PC-3 (cell line): ENCODE data around the gene PLPPR1. TPM values are rescaled to one million over a fixed set of nuclear protein-coding genes. Genes with fewer than 3 reads are reported as not detected.
"Not testable (repeated sequence)": the region's sequence is repeated elsewhere in the genome, so short reads cannot be mapped to it uniquely, and the experiment has no call there.

Experiments used
- ATAC-seq: fragments of 200-7000 bp; cut with Tn5 transposase; 2 replicates; pipeline ENCODE4 v1.9.1; 2020; ENCODE audit warnings: mild to moderate bottlenecking, moderate library complexity
- BruUV-seq: library from RNA; stranded (reverse); fragments of 400-500 nt; replicated peaks from 2 replicates; lab custom pipeline; 2021; lab: Mats Ljungman, UMichigan
- CTCF ChIA-PET: fragments of 300-600 bp; sonication (Branson Sonifier 250); formaldehyde crosslinking; loops from one replicate; lab custom pipeline; 2022; ENCODE audit warnings: antibody characterized with exemption; lab: Charles Lee
- POLR2A ChIA-PET: fragments of 300-600 bp; sonication (Branson Sonifier 250); formaldehyde crosslinking; loops from one replicate; lab custom pipeline; 2022; ENCODE audit warnings: antibody characterized with exemption; ENCODE audit not compliant: unreplicated experiment; lab: Charles Lee
- DNase-seq: peaks from one replicate; pipeline ENCODE4 v3.0.0-alpha.2; 2015
- H2AFZ ChIP-seq: fragments of 300-600 bp; sonication (generic); 2 replicates; pipeline ENCODE4 v1.6.0; 2016; ENCODE audit warnings: antibody characterized with exemption, low read length
- H3F3A ChIP-seq: fragments of 300-600 bp; sonication (generic); one replicate; pipeline ENCODE4 v1.6.0; 2017; ENCODE audit warnings: antibody characterized with exemption, low read length, control low read depth, mild to moderate bottlenecking; ENCODE audit not compliant: unreplicated experiment
- H3K27ac ChIP-seq: fragments of 300-600 bp; sonication (generic); 2 replicates; pipeline ENCODE4 v1.5.1; 2016; ENCODE audit warnings: mild to moderate bottlenecking, low read length
- H3K27me3 ChIP-seq: fragments of 300-600 bp; sonication (generic); 2 replicates; pipeline ENCODE4 v1.6.1; 2016; ENCODE audit warnings: low read length, mixed read lengths
- H3K36me3 ChIP-seq: fragments of 300-600 bp; sonication (generic); 2 replicates; pipeline ENCODE4 v1.6.1; 2016; ENCODE audit warnings: low read depth, mixed run types, low read length, mixed read lengths
- H3K4me1 ChIP-seq: fragments of 300-600 bp; sonication (generic); 2 replicates; pipeline ENCODE4 v1.5.1; 2016; ENCODE audit warnings: low read length; ENCODE audit not compliant: insufficient read depth
- H3K4me2 ChIP-seq: fragments of 300-600 bp; sonication (generic); 2 replicates; pipeline ENCODE4 v1.6.0; 2016; ENCODE audit warnings: low read length
- H3K4me3 ChIP-seq: fragments of 300-600 bp; sonication (generic); 2 replicates; pipeline ENCODE4 v1.5.1; 2016; ENCODE audit warnings: mild to moderate bottlenecking, low read length, mixed read lengths
- H3K79me2 ChIP-seq: fragments of 300-600 bp; sonication (generic); 2 replicates; pipeline ENCODE4 v1.6.1; 2017; ENCODE audit warnings: low read length, mixed read lengths
- H3K9ac ChIP-seq: fragments of 300-600 bp; sonication (generic); 2 replicates; pipeline ENCODE4 v1.6.0; 2016; ENCODE audit warnings: mild to moderate bottlenecking, low read length
- H3K9me2 ChIP-seq: fragments of 300-600 bp; sonication (generic); replicated peaks from 2 replicates; pipeline ENCODE4 v1.6.1; 2016; ENCODE audit warnings: mixed run types, low read length, mixed read lengths
- H3K9me3 ChIP-seq: fragments of 300-600 bp; sonication (generic); 2 replicates; pipeline ENCODE4 v1.6.1; 2016; ENCODE audit warnings: low read length, mixed read lengths
- H4K20me1 ChIP-seq: fragments of 300-600 bp; sonication (generic); 2 replicates; pipeline ENCODE4 v1.6.1; 2016; ENCODE audit warnings: low read length, mixed read lengths
- CTCF ChIP-seq: fragments of 300-600 bp; sonication (generic); conservative IDR thresholded peaks from 2 replicates; pipeline ENCODE4 v1.5.1; 2017; ENCODE audit warnings: antibody characterized with exemption, low read depth, mild to moderate bottlenecking, low read length
- EZH2 ChIP-seq: fragments of 300-600 bp; sonication (generic); IDR thresholded peaks from one replicate; pipeline ENCODE4 v1.6.1; 2017; ENCODE audit warnings: antibody characterized with exemption, mild to moderate bottlenecking, low read length; ENCODE audit not compliant: unreplicated experiment
- EZH2phosphoT487 ChIP-seq: fragments of 300-600 bp; sonication (generic); IDR thresholded peaks from 2 replicates; pipeline ENCODE4 v1.6.1; 2018; ENCODE audit warnings: mild to moderate bottlenecking, antibody characterized with exemption, low read length, borderline replicate concordance
- intact Hi-C: fragments of 100-400 bp; cut with micrococcal nuclease; formaldehyde crosslinking; loops from 2 replicates; pipeline ENCODE4 v1.9.0; 2023
- total RNA-seq: library from RNA; depleted of rRNA; stranded (reverse); fragments of >200 nt; gene quantifications from 2 replicates; pipeline ENCODE4 v1.2.3, GENCODE V29; 2014

Gene PLPPR1
- total RNA-seq, 1 experiment from 2014 or later: not detected

GRCh38 chr9:101126556-101126955 lies 98.0 kb downstream of the PLPPR1 start:
- BruUV-seq: no TSS peak
- Histone ChIP-seq H3K9me3 (no peaks in the 10 kb centered on the region), H3K9me2 (no peaks in the 10 kb centered on the region), H4K20me1 (no peaks in the 10 kb centered on the region), H3K4me2 (no peak overlapping the region), H3F3A (no peaks in the 10 kb centered on the region), H3K4me3 (no peak overlapping the region), H2AFZ (no peak overlapping the region), H3K9ac (no peak overlapping the region), H3K79me2 (no peaks in the 10 kb centered on the region), H3K27ac (no peak overlapping the region), H3K36me3 (no peaks in the 10 kb centered on the region), H3K27me3 (no peaks in the 10 kb centered on the region), H3K4me1 (no peaks in the 10 kb centered on the region)
- intact Hi-C loops: no loop called here
- ChIA-PET POLR2A (no interaction called here), CTCF (no interaction called here)
- ATAC-seq (no peak), DNase-seq (no peak)
- TF ChIP-seq CTCF: no peak
- TF ChIP-seq EZH2phosphoT487: no peak
- TF ChIP-seq EZH2: no peak

GRCh38 chr9:101127369-101127768 lies 98.8 kb downstream of the PLPPR1 start:
- intact Hi-C loops, CTCF ChIA-PET: not testable (repeated sequence)

GRCh38 chr9:101128623-101129022 lies 100.1 kb downstream of the PLPPR1 start:
- no peak for ATAC-seq
- no TSS peak for BruUV-seq

More at GRCh38 chr9:101127369-101127768, 98.8 kb downstream of the PLPPR1 start:
- H3K9me3 ChIP-seq, H3K9me2 ChIP-seq, H3K36me3 ChIP-seq, ATAC-seq, H2AFZ ChIP-seq, DNase-seq, POLR2A ChIA-PET, H3F3A ChIP-seq, H3K4me2 ChIP-seq, H3K27me3 ChIP-seq, H4K20me1 ChIP-seq, BruUV-seq, H3K4me3 ChIP-seq, H3K27ac ChIP-seq, H3K79me2 ChIP-seq, H3K4me1 ChIP-seq, H3K9ac ChIP-seq: not testable (repeated sequence)

More at GRCh38 chr9:101128623-101129022, 100.1 kb downstream of the PLPPR1 start:
- no peaks in the 10 kb centered on the region for H3K79me2 ChIP-seq
- no peaks in the 10 kb centered on the region for H3K27me3 ChIP-seq
- no peaks in the 10 kb centered on the region for H3K36me3 ChIP-seq
- no peaks in the 10 kb centered on the region for H3K4me1 ChIP-seq
- DNase-seq: no peak
- no peaks in the 10 kb centered on the region for H4K20me1 ChIP-seq
- no peaks in the 10 kb centered on the region for H3K9me3 ChIP-seq
- ChIA-PET POLR2A (no interaction called here), CTCF (no interaction called here)
- no peak overlapping the region for H3K4me3 ChIP-seq
- no peak for TF ChIP-seq EZH2
- no peak for TF ChIP-seq CTCF
- no peak for TF ChIP-seq EZH2phosphoT487
- no peaks in the 10 kb centered on the region for H3K9me2 ChIP-seq
- H2AFZ ChIP-seq: no peak overlapping the region
- H3F3A ChIP-seq: no peaks in the 10 kb centered on the region
- no peak overlapping the region for H3K27ac ChIP-seq
- intact Hi-C loops: no loop called here
- H3K4me2 ChIP-seq: no peak overlapping the region
- H3K9ac ChIP-seq: no peak overlapping the region
